Osteoblast (primary cell): Measurements from ENCODE around the gene GIMAP2. TPM values are rescaled to one million over a fixed set of nuclear protein-coding genes. Genes with fewer than 3 reads are reported as not detected.
"Not testable (repeated sequence)": the region's sequence is repeated elsewhere in the genome, so short reads cannot be mapped to it uniquely, and the experiment has no call there.

ENCODE experiments used
- DNase-seq: peaks from one replicate; pipeline ENCODE4 v3.0.0; 2011; ENCODE audit warnings: low spot score, mixed read lengths; ENCODE audit not compliant: insufficient read length; ENCODE audit errors: missing footprints
- H2AFZ ChIP-seq: 2 replicates; pipeline ENCODE4 v1.6.0; 2011; ENCODE audit warnings: mild to moderate bottlenecking, low read length
- H3K27ac ChIP-seq: 2 replicates; pipeline ENCODE4 v1.5.1; 2011; ENCODE audit warnings: mild to moderate bottlenecking, low read depth, low read length, moderate library complexity
- H3K27me3 ChIP-seq: 2 replicates; pipeline ENCODE4 v1.6.0; 2012; ENCODE audit warnings: mild to moderate bottlenecking, control low read depth, inconsistent platforms, low read length, moderate library complexity; ENCODE audit not compliant: insufficient read depth
- H3K36me3 ChIP-seq: 2 replicates; pipeline ENCODE4 v1.5.1; 2011; ENCODE audit warnings: mild to moderate bottlenecking, low read length, control low read depth, moderate library complexity; ENCODE audit not compliant: insufficient read depth
- H3K4me1 ChIP-seq: 2 replicates; pipeline ENCODE4 v1.5.1; 2011; ENCODE audit warnings: mild to moderate bottlenecking, low read length, control low read depth, moderate library complexity; ENCODE audit not compliant: insufficient read depth
- H3K4me2 ChIP-seq: 2 replicates; pipeline ENCODE4 v1.6.0; 2011; ENCODE audit warnings: mild to moderate bottlenecking, low read length; ENCODE audit not compliant: insufficient read depth
- H3K4me3 ChIP-seq: fragments of 200-600 bp; sonication (generic); 3 replicates; pipeline ENCODE4 v1.5.1; 2012; ENCODE audit warnings: mild to moderate bottlenecking, low read length, inconsistent platforms; ENCODE audit not compliant: insufficient read depth
- H3K79me2 ChIP-seq: 2 replicates; pipeline ENCODE4 v1.6.0; 2012; ENCODE audit warnings: mild to moderate bottlenecking, low read length, control low read depth, inconsistent platforms; ENCODE audit not compliant: insufficient read depth
- H3K9me3 ChIP-seq: 2 replicates; pipeline ENCODE4 v1.5.1; 2011; ENCODE audit warnings: low read depth, low read length, control low read depth
- H4K20me1 ChIP-seq: 2 replicates; pipeline ENCODE4 v1.6.0; 2012; ENCODE audit warnings: mild to moderate bottlenecking, low read length, control low read depth; ENCODE audit not compliant: insufficient read depth
- CTCF ChIP-seq: IDR thresholded peaks from 2 replicates; pipeline ENCODE4 v1.5.1; 2011; ENCODE audit warnings: mild to moderate bottlenecking, low read depth, low read length, moderate library complexity; ENCODE audit errors: extremely low read depth
- total RNA-seq: library from RNA; depleted of rRNA; stranded (reverse); fragments of >200 nt; gene quantifications from 2 replicates; pipeline ENCODE4 v1.2.3, GENCODE V29; 2012

The GIMAP2 gene
- total RNA-seq, 1 donor: 9.4 TPM

GRCh38 chr7:150668977-150669376 is 16.5 kb upstream of the GIMAP2 start:
- no peaks in the 10 kb centered on the region for H3K4me1 ChIP-seq
- no peaks in the 10 kb centered on the region for H3K27me3 ChIP-seq
- no peak overlapping the region for H3K4me2 ChIP-seq
- no peaks in the 10 kb centered on the region for H3K9me3 ChIP-seq
- no peak for DNase-seq
- no peaks in the 10 kb centered on the region for H4K20me1 ChIP-seq
- TF ChIP-seq CTCF: no peak
- H3K27ac ChIP-seq: no peak overlapping the region
- no peak overlapping the region for H3K4me3 ChIP-seq
- no peak overlapping the region for H2AFZ ChIP-seq
- H3K79me2 ChIP-seq: no peaks in the 10 kb centered on the region
- no peaks in the 10 kb centered on the region for H3K36me3 ChIP-seq

- H3K4me1 ChIP-seq, H3K27ac ChIP-seq, H3K4me3 ChIP-seq, H3K9me3 ChIP-seq, H3K27me3 ChIP-seq, H3K79me2 ChIP-seq, H2AFZ ChIP-seq, H3K4me2 ChIP-seq, H3K36me3 ChIP-seq, H4K20me1 ChIP-seq, DNase-seq: not testable (repeated sequence)
Measured at GRCh38 chr7:150671798-150672585, 13.5 kb upstream of the GIMAP2 start.

GRCh38 chr7:150675714-150676113 is 9.8 kb upstream of the GIMAP2 start:
- Histone ChIP-seq H3K4me3 (no peak overlapping the region), H2AFZ (no peak overlapping the region), H3K4me1 (no peaks in the 10 kb centered on the region), H4K20me1 (no peaks in the 10 kb centered on the region), H3K27me3 (no peaks in the 10 kb centered on the region), H3K4me2 (no peak overlapping the region), H3K36me3 (no peaks in the 10 kb centered on the region), H3K27ac (no peak overlapping the region), H3K9me3 (no peaks in the 10 kb centered on the region), H3K79me2 (no peaks in the 10 kb centered on the region)
- no peak for DNase-seq
- TF ChIP-seq CTCF: no peak

- not testable (repeated sequence) for H3K4me2 ChIP-seq, H3K27me3 ChIP-seq, H3K36me3 ChIP-seq, H2AFZ ChIP-seq, H3K27ac ChIP-seq, H3K79me2 ChIP-seq, H3K4me1 ChIP-seq, H4K20me1 ChIP-seq, H3K9me3 ChIP-seq, DNase-seq, H3K4me3 ChIP-seq
Measured at GRCh38 chr7:150676276-150676675, 9.2 kb upstream of the GIMAP2 start.

- not testable (repeated sequence) for H4K20me1 ChIP-seq, H3K36me3 ChIP-seq, H3K9me3 ChIP-seq, DNase-seq, H2AFZ ChIP-seq, H3K4me2 ChIP-seq, H3K27ac ChIP-seq, H3K4me1 ChIP-seq, H3K79me2 ChIP-seq, H3K4me3 ChIP-seq, H3K27me3 ChIP-seq
Measured at GRCh38 chr7:150676854-150677253, 8.7 kb upstream of the GIMAP2 start.

GRCh38 chr7:150678601-150679000 is 6.9 kb upstream of the GIMAP2 start:
- H3K27me3 ChIP-seq, H3K79me2 ChIP-seq, H3K4me1 ChIP-seq, H2AFZ ChIP-seq, H3K4me2 ChIP-seq, DNase-seq, H3K4me3 ChIP-seq, H4K20me1 ChIP-seq, H3K27ac ChIP-seq, H3K9me3 ChIP-seq, H3K36me3 ChIP-seq: not testable (repeated sequence)

GRCh38 chr7:150680364-150680763 is 5.1 kb upstream of the GIMAP2 start:
- H4K20me1 ChIP-seq, H3K27me3 ChIP-seq, DNase-seq, H3K4me1 ChIP-seq, H2AFZ ChIP-seq, H3K4me3 ChIP-seq, H3K9me3 ChIP-seq, H3K4me2 ChIP-seq, H3K36me3 ChIP-seq, H3K79me2 ChIP-seq, H3K27ac ChIP-seq: not testable (repeated sequence)
